Measurements from ENCODE around the gene APOLD1. TPM values are rescaled to one million over a fixed set of nuclear protein-coding genes. Genes with fewer than 3 reads are reported as not detected.
"Not testable (repeated sequence)": the region's sequence is repeated elsewhere in the genome, so short reads cannot be mapped to it uniquely, and the experiment has no call there.

The APOLD1 gene
- total RNA-seq, 1 donor from 2014 or later, result 5.1 TPM

DNA sequence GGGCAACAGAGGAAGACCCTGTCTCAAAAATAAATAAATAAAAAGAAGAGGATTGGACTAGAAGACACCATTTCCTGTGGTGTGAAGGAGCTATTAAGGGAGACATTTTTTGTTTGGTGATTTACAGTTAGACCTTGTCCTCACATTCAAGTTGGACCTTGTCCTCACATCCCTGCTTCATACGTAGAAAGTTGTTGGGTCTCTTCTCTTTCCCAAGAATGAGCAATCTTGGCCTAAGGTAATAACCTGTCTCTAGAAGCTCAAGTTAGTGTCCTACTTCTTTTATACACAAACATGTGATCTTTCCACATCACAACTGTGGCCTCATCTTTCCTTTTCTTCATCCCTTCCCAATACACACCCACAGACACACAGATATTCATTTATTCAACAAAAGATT is 13.0 kb downstream of the APOLD1 start:
- H3K9me3 Mint-ChIP-seq, result no peaks in the 10 kb centered on the region
- no peaks in the 10 kb centered on the region for H3K36me3 Mint-ChIP-seq
- no peak overlapping the region for H3K27ac Mint-ChIP-seq
- no peak overlapping the region for H3K4me3 Mint-ChIP-seq
- H3K4me1 Mint-ChIP-seq, result peaks cover 14% of the 10 kb centered on the region
- no peaks in the 10 kb centered on the region for H3K27me3 Mint-ChIP-seq (ENCODE audit: low read depth)
- TF ChIP-seq, protein P1, sequence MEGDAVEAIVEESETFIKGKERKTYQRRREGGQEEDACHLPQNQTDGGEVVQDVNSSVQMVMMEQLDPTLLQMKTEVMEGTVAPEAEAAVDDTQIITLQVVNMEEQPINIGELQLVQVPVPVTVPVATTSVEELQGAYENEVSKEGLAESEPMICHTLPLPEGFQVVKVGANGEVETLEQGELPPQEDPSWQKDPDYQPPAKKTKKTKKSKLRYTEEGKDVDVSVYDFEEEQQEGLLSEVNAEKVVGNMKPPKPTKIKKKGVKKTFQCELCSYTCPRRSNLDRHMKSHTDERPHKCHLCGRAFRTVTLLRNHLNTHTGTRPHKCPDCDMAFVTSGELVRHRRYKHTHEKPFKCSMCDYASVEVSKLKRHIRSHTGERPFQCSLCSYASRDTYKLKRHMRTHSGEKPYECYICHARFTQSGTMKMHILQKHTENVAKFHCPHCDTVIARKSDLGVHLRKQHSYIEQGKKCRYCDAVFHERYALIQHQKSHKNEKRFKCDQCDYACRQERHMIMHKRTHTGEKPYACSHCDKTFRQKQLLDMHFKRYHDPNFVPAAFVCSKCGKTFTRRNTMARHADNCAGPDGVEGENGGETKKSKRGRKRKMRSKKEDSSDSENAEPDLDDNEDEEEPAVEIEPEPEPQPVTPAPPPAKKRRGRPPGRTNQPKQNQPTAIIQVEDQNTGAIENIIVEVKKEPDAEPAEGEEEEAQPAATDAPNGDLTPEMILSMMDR (IDR thresholded peaks at IDR 0.05; ENCODE audit: unreplicated experiment), result no peak
- DNase-seq (ENCODE audit: low spot score in 2 of 2, unreplicated experiment in 2 of 2), result no peak

GRCh38 chr12:12799163-12799920 is 13.9 kb downstream of the APOLD1 start:
- Mint-ChIP-seq H3K27ac (no peak overlapping the region), H3K36me3 (no peaks in the 10 kb centered on the region), H3K9me3 (no peaks in the 10 kb centered on the region), H3K4me3 (no peak overlapping the region), H3K27me3 (ENCODE audit: low read depth) (no peaks in the 10 kb centered on the region), H3K4me1 (peaks cover 16% of the 10 kb centered on the region)
- TF ChIP-seq, protein P1 (IDR thresholded peaks at IDR 0.05; ENCODE audit: unreplicated experiment), result no peak
- no peak for DNase-seq (ENCODE audit: low spot score in 2 of 2, unreplicated experiment in 2 of 2)

- no peaks in the 10 kb centered on the region for H3K36me3 Mint-ChIP-seq
- H3K4me1 Mint-ChIP-seq, result peaks cover 11% of the 10 kb centered on the region
- H3K9me3 Mint-ChIP-seq, result no peaks in the 10 kb centered on the region
- no peaks in the 10 kb centered on the region for H3K27me3 Mint-ChIP-seq (ENCODE audit: low read depth)
- no peak overlapping the region for H3K4me3 Mint-ChIP-seq
- DNase-seq (ENCODE audit: low spot score in 2 of 2, unreplicated experiment in 2 of 2), result no peak
- peak overlapping the region; percentile 57 for H3K27ac Mint-ChIP-seq
- TF ChIP-seq, protein P1 (IDR thresholded peaks at IDR 0.05; ENCODE audit: unreplicated experiment), result no peak
Observed at GRCh38 chr12:12800406-12801180, 15.1 kb downstream of the APOLD1 start.

DNA sequence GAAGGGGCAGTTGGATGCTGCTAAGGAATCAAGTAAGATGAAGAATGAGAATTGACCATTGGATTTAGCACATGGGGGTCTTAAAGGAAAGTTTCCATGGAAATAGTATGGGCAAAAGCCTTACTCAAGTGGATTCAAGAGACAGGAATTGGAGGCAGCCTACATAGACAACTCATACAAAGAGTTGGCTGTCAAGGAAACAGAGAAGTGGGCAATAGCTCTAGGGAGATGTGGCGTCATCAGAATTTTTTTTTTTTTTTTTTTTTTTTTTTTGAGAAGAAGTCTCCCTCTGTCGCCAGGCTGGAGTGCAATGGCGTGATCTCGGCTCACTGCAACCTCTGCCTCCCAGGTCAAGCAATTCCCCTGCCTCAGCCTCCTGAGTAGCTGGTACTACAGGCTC is 16.2 kb downstream of the APOLD1 start:
- not testable (repeated sequence) for H3K27me3 Mint-ChIP-seq (ENCODE audit: low read depth); DNase-seq (ENCODE audit: low spot score in 2 of 2, unreplicated experiment in 2 of 2); H3K27ac Mint-ChIP-seq; H3K36me3 Mint-ChIP-seq; H3K9me3 Mint-ChIP-seq; H3K4me3 Mint-ChIP-seq
- peaks cover 11% of the 10 kb centered on the region for H3K4me1 Mint-ChIP-seq

DNA sequence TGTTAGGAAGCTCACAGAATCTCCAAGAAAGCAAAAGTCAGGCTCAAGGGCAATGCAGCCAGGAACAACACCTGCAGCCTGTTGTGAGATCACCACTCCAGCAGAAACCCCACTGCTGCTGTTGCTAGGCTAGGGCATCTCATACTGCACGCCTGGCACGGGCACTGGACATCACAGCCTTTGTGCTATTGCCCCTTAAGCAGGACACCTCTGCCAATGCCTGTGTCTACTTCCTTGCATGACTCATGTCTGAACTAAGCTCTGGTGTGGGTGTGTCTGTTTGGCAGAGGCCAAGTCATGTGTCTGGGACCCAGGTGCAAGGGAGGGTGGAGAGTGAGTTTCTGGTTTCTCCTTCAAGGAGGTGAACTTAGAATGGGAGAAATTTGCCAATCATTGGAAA is 17.7 kb downstream of the APOLD1 start:
- Mint-ChIP-seq H3K27me3 (ENCODE audit: low read depth) (no peaks in the 10 kb centered on the region), H3K4me3 (no peak overlapping the region), H3K27ac (no peak overlapping the region), H3K9me3 (no peaks in the 10 kb centered on the region), H3K36me3 (no peaks in the 10 kb centered on the region), H3K4me1 (peaks cover 11% of the 10 kb centered on the region)
- DNase-seq (ENCODE audit: low spot score in 2 of 2, unreplicated experiment in 2 of 2), result no peak
- TF ChIP-seq, protein P1 (IDR thresholded peaks at IDR 0.05; ENCODE audit: unreplicated experiment), result no peak

GRCh38 chr12:12804011-12804410 is 18.6 kb downstream of the APOLD1 start:
- H3K27me3 Mint-ChIP-seq (ENCODE audit: low read depth), result no peaks in the 10 kb centered on the region
- H3K36me3 Mint-ChIP-seq, result no peaks in the 10 kb centered on the region
- DNase-seq (ENCODE audit: low spot score in 2 of 2, unreplicated experiment in 2 of 2), result no peak
- no peak overlapping the region for H3K27ac Mint-ChIP-seq
- TF ChIP-seq, protein P1 (IDR thresholded peaks at IDR 0.05; ENCODE audit: unreplicated experiment), result no peak
- H3K4me1 Mint-ChIP-seq, result peaks cover 14% of the 10 kb centered on the region
- H3K9me3 Mint-ChIP-seq, result no peaks in the 10 kb centered on the region
- no peak overlapping the region for H3K4me3 Mint-ChIP-seq
